GM12878 (cell line): Measurements from ENCODE around the gene SEC24C.

Experiments used
- ASH2L ChIP-seq: fragments of 300-600, 200-600 bp; sonication (generic); IDR thresholded peaks from 2 replicates; pipeline ENCODE4 v1.6.1; 2017; ENCODE audit warnings: low read depth, mild to moderate bottlenecking, borderline replicate concordance
- BRCA1 ChIP-seq: IDR thresholded peaks from 2 replicates; pipeline ENCODE4 v1.6.1; 2011; ENCODE audit warnings: low read depth, low read length, improper control_type of control experiment
- CTCF ChIP-seq, 3 experiments: IDR thresholded peaks in 2 of 3; conservative IDR thresholded peaks in 1 of 3; 2 replicates each; pipeline ENCODE4 v1.5.1; 2011; ENCODE audit warnings: low read depth in 3 of 3, low read length in 3 of 3, mild to moderate bottlenecking in 3 of 3, control low read depth in 2 of 3, moderate library complexity in 2 of 3, inconsistent platforms in 1 of 3, mixed read lengths in 1 of 3; ENCODE audit not compliant: control insufficient read depth in 2 of 3, insufficient read depth in 1 of 3; ENCODE audit errors: extremely low read depth in 1 of 3
- FOXM1 ChIP-seq: IDR thresholded peaks from 2 replicates; pipeline ENCODE4 v1.6.1; 2012; ENCODE audit warnings: low read depth, mild to moderate bottlenecking, inconsistent platforms, low read length, moderate library complexity
- GABPA ChIP-seq: IDR thresholded peaks from 2 replicates; pipeline ENCODE4 v1.6.1; 2014; ENCODE audit warnings: antibody characterized with exemption, low read depth, mild to moderate bottlenecking, inconsistent platforms
- POLR2AphosphoS5 ChIP-seq: IDR thresholded peaks from 2 replicates; pipeline ENCODE4 v1.6.1; 2011; ENCODE audit warnings: mild to moderate bottlenecking, low read length, inconsistent platforms
- TCF7 ChIP-seq: IDR thresholded peaks from 2 replicates; pipeline ENCODE4 v1.6.1; 2014; ENCODE audit warnings: antibody characterized with exemption, borderline replicate concordance
- USF2 ChIP-seq: IDR thresholded peaks from 2 replicates; pipeline ENCODE4 v1.6.1; 2011; ENCODE audit warnings: low read depth, low read length, improper control_type of control experiment, borderline replicate concordance

GRCh38 chr10:73769396-73769795 is 25.2 kb downstream of the SEC24C start:
- TF ChIP-seq CTCF (IDR thresholded peaks at IDR 0.05 in 2 of 3, conservative IDR thresholded peaks at IDR 0.05 in 1 of 3; ENCODE audit: control insufficient read depth in 2 of 3, extremely low read depth in 1 of 3, insufficient read depth in 1 of 3, low read depth in 3 of 3, low read length in 3 of 3) (no peak), BRCA1 (no peak), ASH2L (no peak), TCF7 (no peak), GABPA (no peak), POLR2AphosphoS5 (no peak), USF2 (no peak), FOXM1 (no peak)
